ENCODE data around the gene VEZT. TPM values are rescaled to one million over a fixed set of nuclear protein-coding genes. Genes with fewer than 3 reads are reported as not detected.

VEZT gene
- total RNA-seq, 1 donor from 2014 or later, result 89.9 TPM

DNA sequence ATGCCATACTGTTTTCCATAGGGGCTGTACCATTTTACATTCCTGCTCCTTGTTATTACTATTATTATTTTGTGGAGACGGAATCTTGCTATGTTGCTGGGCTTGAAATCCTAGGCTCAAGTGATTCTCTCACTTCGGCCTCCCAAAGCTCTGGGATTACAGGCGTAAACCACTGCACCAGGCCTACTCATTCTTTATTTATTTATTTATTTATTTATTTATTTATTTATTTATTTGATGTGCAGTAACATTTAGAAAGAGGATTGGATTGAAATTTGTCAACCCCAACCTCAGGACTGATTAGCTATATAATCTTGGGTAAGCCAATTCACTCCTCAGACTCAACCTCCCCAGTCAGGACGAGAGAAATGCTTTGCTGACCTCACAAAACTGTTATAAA is 107.9 kb downstream of the VEZT start:
- Mint-ChIP-seq H3K27me3 (ENCODE audit: unreplicated experiment) (peaks cover 2% of the 10 kb centered on the region), H3K9me3 (ENCODE audit: unreplicated experiment) (no peaks in the 10 kb centered on the region), H3K36me3 (ENCODE audit: low read depth, unreplicated experiment) (no peaks in the 10 kb centered on the region), H3K27ac (ENCODE audit: unreplicated experiment) (no peak overlapping the region), H3K4me3 (ENCODE audit: unreplicated experiment) (no peak overlapping the region), H3K4me1 (ENCODE audit: unreplicated experiment) (peaks cover 6% of the 10 kb centered on the region)
- TF ChIP-seq CTCF (IDR thresholded peaks at IDR 0.05; ENCODE audit: unreplicated experiment), result no peak
- no peak for DNase-seq (ENCODE audit: low spot score)

DNA sequence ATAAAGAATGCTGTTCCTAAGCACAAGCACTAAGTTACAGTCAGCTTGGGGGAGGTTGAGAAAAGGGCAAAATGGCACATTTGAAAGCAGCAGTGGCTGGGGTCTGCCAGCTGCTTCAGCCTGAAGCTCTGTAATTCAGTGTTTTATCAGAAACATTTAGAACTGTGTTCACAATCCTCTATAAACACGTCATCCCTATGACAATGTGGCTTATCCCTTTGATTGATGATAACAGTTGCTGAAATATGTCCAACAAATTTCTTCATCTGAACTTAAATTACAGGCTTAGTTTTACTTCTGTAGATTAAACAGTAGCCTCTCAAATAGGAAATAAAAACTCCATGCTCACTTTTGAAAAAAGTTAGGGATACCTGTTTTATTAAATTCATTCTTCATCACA is 108.8 kb downstream of the VEZT start:
- H3K4me1 Mint-ChIP-seq (ENCODE audit: unreplicated experiment), result peaks cover 6% of the 10 kb centered on the region
- no peaks in the 10 kb centered on the region for H3K9me3 Mint-ChIP-seq (ENCODE audit: unreplicated experiment)
- peaks cover 2% of the 10 kb centered on the region for H3K27me3 Mint-ChIP-seq (ENCODE audit: unreplicated experiment)
- H3K27ac Mint-ChIP-seq (ENCODE audit: unreplicated experiment), result no peak overlapping the region
- H3K4me3 Mint-ChIP-seq (ENCODE audit: unreplicated experiment), result no peak overlapping the region
- no peak for TF ChIP-seq CTCF (IDR thresholded peaks at IDR 0.05; ENCODE audit: unreplicated experiment)
- DNase-seq (ENCODE audit: low spot score), result no peak
- H3K36me3 Mint-ChIP-seq (ENCODE audit: low read depth, unreplicated experiment), result no peaks in the 10 kb centered on the region

GRCh38 chr12:95326855-95327254 is 109.2 kb downstream of the VEZT start:
- Mint-ChIP-seq H3K4me3 (ENCODE audit: unreplicated experiment) (no peak overlapping the region), H3K9me3 (ENCODE audit: unreplicated experiment) (no peaks in the 10 kb centered on the region), H3K27ac (ENCODE audit: unreplicated experiment) (no peak overlapping the region), H3K4me1 (ENCODE audit: unreplicated experiment) (peaks cover 2% of the 10 kb centered on the region), H3K36me3 (ENCODE audit: low read depth, unreplicated experiment) (no peaks in the 10 kb centered on the region), H3K27me3 (ENCODE audit: unreplicated experiment) (peaks cover 2% of the 10 kb centered on the region)
- no peak for DNase-seq (ENCODE audit: low spot score)
- TF ChIP-seq CTCF (IDR thresholded peaks at IDR 0.05; ENCODE audit: unreplicated experiment), result no peak

DNA sequence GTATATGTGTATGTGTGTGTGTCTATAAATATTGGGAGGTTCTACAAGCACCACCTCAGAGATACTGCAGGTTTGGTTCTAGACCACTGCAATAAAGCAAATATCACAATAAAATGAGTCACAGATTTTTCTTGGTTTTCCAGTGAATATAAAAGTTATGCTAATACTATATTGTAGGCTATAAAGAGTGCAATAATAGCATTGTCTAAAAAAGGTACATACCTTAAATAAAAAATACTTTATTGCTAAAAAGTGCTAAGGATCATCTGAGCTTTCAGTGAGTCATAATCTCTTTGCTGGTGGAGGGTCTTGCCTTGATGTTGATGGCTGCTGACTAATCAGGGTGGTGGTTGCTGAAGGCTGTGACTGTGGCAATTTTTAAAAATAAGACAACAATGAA is 111.1 kb downstream of the VEZT start:
- DNase-seq (ENCODE audit: low spot score), result no peak
- Mint-ChIP-seq H3K27me3 (ENCODE audit: unreplicated experiment) (no peaks in the 10 kb centered on the region), H3K36me3 (ENCODE audit: low read depth, unreplicated experiment) (no peaks in the 10 kb centered on the region), H3K4me1 (ENCODE audit: unreplicated experiment) (no peaks in the 10 kb centered on the region), H3K9me3 (ENCODE audit: unreplicated experiment) (no peaks in the 10 kb centered on the region), H3K27ac (ENCODE audit: unreplicated experiment) (no peak overlapping the region), H3K4me3 (ENCODE audit: unreplicated experiment) (no peak overlapping the region)
- no peak for TF ChIP-seq CTCF (IDR thresholded peaks at IDR 0.05; ENCODE audit: unreplicated experiment)

DNA sequence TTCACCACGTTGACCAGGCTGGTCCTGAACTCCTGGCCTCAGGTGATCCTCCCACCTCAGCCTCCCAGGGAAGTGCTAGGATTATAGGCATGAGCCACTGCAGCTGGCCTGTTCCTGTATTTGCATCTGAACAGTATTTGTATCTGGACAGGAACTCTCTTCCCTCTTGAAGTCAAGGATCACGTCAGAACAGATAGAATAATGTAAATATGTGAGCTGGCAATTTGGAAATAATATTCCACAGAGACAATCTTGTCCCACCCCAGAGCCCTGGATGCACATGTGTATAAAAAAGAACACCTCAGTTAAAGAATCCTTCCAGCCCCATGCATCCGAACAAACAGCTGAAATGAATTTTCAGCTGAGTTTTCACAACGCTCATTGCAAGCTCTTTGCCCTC is 118.3 kb downstream of the VEZT start:
- H3K4me1 Mint-ChIP-seq (ENCODE audit: unreplicated experiment), result peaks cover 17% of the 10 kb centered on the region
- TF ChIP-seq CTCF (IDR thresholded peaks at IDR 0.05; ENCODE audit: unreplicated experiment), result no peak
- H3K27me3 Mint-ChIP-seq (ENCODE audit: unreplicated experiment), result no peaks in the 10 kb centered on the region
- DNase-seq (ENCODE audit: low spot score), result no peak
- H3K36me3 Mint-ChIP-seq (ENCODE audit: low read depth, unreplicated experiment), result no peaks in the 10 kb centered on the region
- no peak overlapping the region for H3K4me3 Mint-ChIP-seq (ENCODE audit: unreplicated experiment)
- no peaks in the 10 kb centered on the region for H3K9me3 Mint-ChIP-seq (ENCODE audit: unreplicated experiment)
- peak overlapping the region; percentile 11 for H3K27ac Mint-ChIP-seq (ENCODE audit: unreplicated experiment)

All from endothelial cell (in vitro differentiated cells).